HepG2 (cell line): ENCODE measurements around the gene ZNF653. TPM values are rescaled to one million over a fixed set of nuclear protein-coding genes. Genes with fewer than 3 reads are reported as not detected.

Experiments used
- AHR ChIP-seq: IDR thresholded peaks from 2 replicates; pipeline ENCODE4 v1.6.1; 2018; ENCODE audit warnings: missing genetic modification reagents, missing compliant biosample characterization
- HMG20A ChIP-seq: IDR thresholded peaks from 2 replicates; pipeline ENCODE4 v1.6.1; 2016; ENCODE audit warnings: borderline replicate concordance
- ISL2 ChIP-seq: sonication (generic); formaldehyde crosslinking; IDR thresholded peaks from 2 replicates; pipeline ENCODE4 v1.5.0; 2020; ENCODE audit warnings: missing genetic modification reagents
- KDM3A ChIP-seq: IDR thresholded peaks from 2 replicates; pipeline ENCODE4 v1.6.1; 2018; ENCODE audit warnings: low read depth, missing compliant biosample characterization
- KIAA2018 ChIP-seq: sonication (generic); formaldehyde crosslinking; IDR thresholded peaks from 2 replicates; pipeline ENCODE4 v1.5.0; 2020; ENCODE audit warnings: mild to moderate bottlenecking, missing genetic modification reagents, borderline replicate concordance
- NR1H2 ChIP-seq: sonication (generic); formaldehyde crosslinking; IDR thresholded peaks from 2 replicates; pipeline ENCODE4 v1.8.1; 2022; ENCODE audit warnings: low read depth, missing genetic modification reagents, borderline replicate concordance
- RELA ChIP-seq: sonication (generic); formaldehyde crosslinking; IDR thresholded peaks from 2 replicates; pipeline ENCODE4 v1.4.0; 2020; ENCODE audit warnings: missing genetic modification reagents
- SALL1 ChIP-seq: sonication (generic); formaldehyde crosslinking; IDR thresholded peaks from 2 replicates; pipeline ENCODE4 v1.8.0; 2022; ENCODE audit warnings: mild to moderate bottlenecking, missing genetic modification reagents
- SRY ChIP-seq: sonication (generic); formaldehyde crosslinking; IDR thresholded peaks from 2 replicates; pipeline ENCODE4 v1.8.0; 2022; ENCODE audit warnings: mild to moderate bottlenecking, missing genetic modification reagents
- TOPORS ChIP-seq: sonication (generic); formaldehyde crosslinking; IDR thresholded peaks from 2 replicates; pipeline ENCODE4 v1.8.0; 2023; ENCODE audit warnings: mild to moderate bottlenecking, missing genetic modification reagents
- ZBTB42 ChIP-seq: sonication (generic); formaldehyde crosslinking; IDR thresholded peaks from 2 replicates; pipeline ENCODE4 v1.5.0; 2020; ENCODE audit warnings: mild to moderate bottlenecking, missing genetic modification reagents
- ZFX ChIP-seq: sonication (generic); formaldehyde crosslinking; IDR thresholded peaks from 2 replicates; pipeline ENCODE4 v1.4.0; 2020; ENCODE audit warnings: mild to moderate bottlenecking, low read depth, missing genetic modification reagents, moderate library complexity
- ZKSCAN1 ChIP-seq: fragments of 150-350 bp; IDR thresholded peaks from 2 replicates; pipeline ENCODE4 v1.6.1; 2014; ENCODE audit warnings: low read length
- ZNF563 ChIP-seq: sonication (generic); formaldehyde crosslinking; IDR thresholded peaks from 2 replicates; pipeline ENCODE4 v1.8.0; 2022; ENCODE audit warnings: mild to moderate bottlenecking, moderate library complexity, missing genetic modification reagents
- ZNF749 ChIP-seq: sonication (generic); formaldehyde crosslinking; IDR thresholded peaks from 2 replicates; pipeline ENCODE4 v1.8.0; 2022; ENCODE audit warnings: mild to moderate bottlenecking, missing genetic modification reagents, moderate library complexity, borderline replicate concordance
- ZNF775 ChIP-seq: sonication (generic); formaldehyde crosslinking; IDR thresholded peaks from 2 replicates; pipeline ENCODE4 v1.4.0; 2020; ENCODE audit warnings: missing genetic modification reagents, mild to moderate bottlenecking, moderate library complexity, borderline replicate concordance
- ZSCAN30 ChIP-seq: sonication (generic); formaldehyde crosslinking; IDR thresholded peaks from 2 replicates; pipeline ENCODE4 v1.5.0; 2020; ENCODE audit warnings: mild to moderate bottlenecking, missing genetic modification reagents
- polyA plus RNA-seq, 8 experiments: library from polyadenylated mRNA; depleted of rRNA in 3 of 8; stranded (reverse) in 7 of 8; unstranded in 1 of 8; fragments of >200 nt; fragmentation: Illumina TruSeq in 4 of 8; extraction: Trizol in 4 of 8; gene quantifications; 2 replicates each; pipeline versions ENCODE4 v1.2.1 to v1.2.3, GENCODE V29; 2011 to 2016; ENCODE audit warnings: low read depth in 4 of 8, missing spikeins in 1 of 8, mixed read lengths in 1 of 8; ENCODE audit not compliant: insufficient read depth in 1 of 8
- total RNA-seq, 5 experiments: library from RNA; depleted of rRNA; stranded (reverse); fragments of >200 nt; fragmentation: Illumina TruSeq; extraction: Trizol; gene quantifications; 2 replicates each; pipeline ENCODE4 v1.2.3, GENCODE V29; 2016; ENCODE audit warnings: low read depth in 1 of 5
- TF ChIP-seq, protein P1 (sequence below): sonication (generic); formaldehyde crosslinking; IDR thresholded peaks from 2 replicates; pipeline ENCODE4 v1.5.0; 2020; ENCODE audit warnings: mild to moderate bottlenecking, missing genetic modification reagents

ZNF653 gene
- total and polyA plus RNA-seq, 2 of the 13 experiments (the other 11 are each of a cell fraction or from before 2014, with no cell fraction given) = 4.7 to 7.1 TPM

DNA sequence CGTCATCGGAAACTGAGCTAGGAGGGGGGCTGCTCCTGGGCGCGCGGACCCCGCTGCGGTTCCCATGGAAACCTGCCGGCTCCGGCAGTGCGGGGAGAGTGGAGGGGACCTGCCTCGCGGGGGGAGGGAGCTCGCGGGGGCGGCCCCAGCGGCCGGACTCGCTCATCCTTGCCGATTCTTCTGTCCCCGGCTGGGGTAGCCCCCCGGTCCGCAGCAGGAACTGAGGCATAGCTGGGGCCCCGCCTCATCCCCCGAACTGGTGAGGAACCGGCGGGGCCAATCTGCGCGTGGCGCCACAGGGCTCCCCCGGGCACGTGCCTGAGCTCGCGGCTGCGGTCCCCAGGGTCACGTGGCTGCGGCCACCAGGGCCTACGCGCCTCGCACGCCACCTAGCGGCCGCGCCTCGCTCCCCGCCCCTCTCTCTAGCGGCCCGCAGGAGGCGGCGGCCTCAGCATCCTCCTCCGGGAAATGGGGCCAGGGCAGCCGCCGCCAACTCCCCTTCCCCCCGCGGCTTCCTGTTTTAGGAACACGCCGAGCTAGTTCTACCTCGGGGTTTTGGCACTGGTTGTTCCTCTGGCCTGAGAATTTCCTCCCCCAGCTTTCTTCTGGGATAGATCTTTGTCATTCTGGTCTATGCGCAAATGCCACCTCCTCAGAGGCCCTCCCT, 23.1 kb downstream of the ZNF653 start (continued):
- TF ChIP-seq, protein P1, sequence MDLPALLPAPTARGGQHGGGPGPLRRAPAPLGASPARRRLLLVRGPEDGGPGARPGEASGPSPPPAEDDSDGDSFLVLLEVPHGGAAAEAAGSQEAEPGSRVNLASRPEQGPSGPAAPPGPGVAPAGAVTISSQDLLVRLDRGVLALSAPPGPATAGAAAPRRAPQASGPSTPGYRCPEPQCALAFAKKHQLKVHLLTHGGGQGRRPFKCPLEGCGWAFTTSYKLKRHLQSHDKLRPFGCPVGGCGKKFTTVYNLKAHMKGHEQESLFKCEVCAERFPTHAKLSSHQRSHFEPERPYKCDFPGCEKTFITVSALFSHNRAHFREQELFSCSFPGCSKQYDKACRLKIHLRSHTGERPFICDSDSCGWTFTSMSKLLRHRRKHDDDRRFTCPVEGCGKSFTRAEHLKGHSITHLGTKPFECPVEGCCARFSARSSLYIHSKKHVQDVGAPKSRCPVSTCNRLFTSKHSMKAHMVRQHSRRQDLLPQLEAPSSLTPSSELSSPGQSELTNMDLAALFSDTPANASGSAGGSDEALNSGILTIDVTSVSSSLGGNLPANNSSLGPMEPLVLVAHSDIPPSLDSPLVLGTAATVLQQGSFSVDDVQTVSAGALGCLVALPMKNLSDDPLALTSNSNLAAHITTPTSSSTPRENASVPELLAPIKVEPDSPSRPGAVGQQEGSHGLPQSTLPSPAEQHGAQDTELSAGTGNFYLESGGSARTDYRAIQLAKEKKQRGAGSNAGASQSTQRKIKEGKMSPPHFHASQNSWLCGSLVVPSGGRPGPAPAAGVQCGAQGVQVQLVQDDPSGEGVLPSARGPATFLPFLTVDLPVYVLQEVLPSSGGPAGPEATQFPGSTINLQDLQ (CRISPR knock-in tag) = peak; percentile 82
- TF ChIP-seq ZSCAN30 (CRISPR knock-in tag) (no peak), KDM3A (CRISPR knock-in tag) (peak; percentile 93; the same call in 1 of the 2 replicates), SALL1 (CRISPR knock-in tag) (peak; percentile 82), NR1H2 (peak; percentile 92), ZKSCAN1 (no peak), ZNF563 (CRISPR knock-in tag) (no peak; the same call in 1 of the 2 replicates), ZNF775 (CRISPR knock-in tag) (no peak), ISL2 (CRISPR knock-in tag) (peak; percentile 69), KIAA2018 (CRISPR knock-in tag) (peak; percentile 25; the same call in 1 of the 2 replicates), ZBTB42 (CRISPR knock-in tag) (0 out of 2 replicates have a peak, but pooled peaks have one; percentile 84), ZNF749 (peak; percentile 80; the same call in 1 of the 2 replicates), TOPORS (CRISPR knock-in tag) (peak; percentile 93), HMG20A (CRISPR knock-in tag) (no peak), AHR (CRISPR knock-in tag) (0 out of 2 replicates have a peak, but pooled peaks have one; percentile 49), ZFX (peak; percentile 69), RELA (CRISPR knock-in tag) (peak; percentile 61; the same call in 1 of the 2 replicates), SRY (CRISPR knock-in tag) (peak; percentile 72)
